HG03175 (cell line): Measurements from ENCODE around the gene SASH3.

ENCODE experiments used
- ATAC-seq: cut with Tn5 transposase; IDR thresholded peaks from one replicate; pipeline ENCODE4 v1.9.1; 2021; ENCODE audit warnings: mild to moderate bottlenecking, moderate library complexity; ENCODE audit not compliant: unreplicated experiment

SASH3 gene

GRCh38 chrX:129808158-129808828 lies 28.5 kb downstream of the SASH3 start:
- no peak for ATAC-seq

GRCh38 chrX:129808829-129809796 lies 29.4 kb downstream of the SASH3 start:
- no peak for ATAC-seq

- no peak for ATAC-seq
Observed at GRCh38 chrX:129813662-129814368, 34.1 kb downstream of the SASH3 start.

- no peak for ATAC-seq
Observed at GRCh38 chrX:129818123-129818522, 38.4 kb downstream of the SASH3 start.

- ATAC-seq, result no peak
Observed at GRCh38 chrX:129823115-129823514, 43.4 kb downstream of the SASH3 start.

- ATAC-seq, result no peak
Observed at GRCh38 chrX:129823522-129823921, 43.8 kb downstream of the SASH3 start.

GRCh38 chrX:129824620-129825019 lies 44.9 kb downstream of the SASH3 start:
- ATAC-seq, result no peak

GRCh38 chrX:129825746-129826505 lies 46.2 kb downstream of the SASH3 start:
- ATAC-seq, result no peak

- ATAC-seq, result no peak
Observed at GRCh38 chrX:129830494-129830893, 50.7 kb downstream of the SASH3 start.

- ATAC-seq, result no peak
Observed at GRCh38 chrX:129831091-129831885, 51.5 kb downstream of the SASH3 start.

- no peak for ATAC-seq
Observed at GRCh38 chrX:129833153-129833990, 53.6 kb downstream of the SASH3 start.

GRCh38 chrX:129836827-129837226 lies 57.1 kb downstream of the SASH3 start:
- no peak for ATAC-seq

GRCh38 chrX:129840344-129840743 lies 60.6 kb downstream of the SASH3 start:
- ATAC-seq, result no peak

GRCh38 chrX:129842510-129843208 lies 62.9 kb downstream of the SASH3 start:
- ATAC-seq, result no peak

- ATAC-seq, result no peak
Observed at GRCh38 chrX:129843209-129843458, 63.4 kb downstream of the SASH3 start.

- peak; percentile 100 for ATAC-seq
Observed at GRCh38 chrX:129843459-129844306, 63.9 kb downstream of the SASH3 start, which contains the start of gene ZDHHC9. Gene ZDHHC9 (minus strand): TSS chrX:129843886. CDS start chrX:129841945, 1,941 bp downstream.
